ENCODE measurements around the gene SREBF2. TPM values are rescaled to one million over a fixed set of nuclear protein-coding genes. Genes with fewer than 3 reads are reported as not detected.

Gene SREBF2
- total RNA-seq, 4 donors from 2014 or later, result 26.3 to 63.5 (median 33.8) TPM

- ATAC-seq (ENCODE audit: low FRiP score) (no peak), DNase-seq (ENCODE audit: low spot score) (no peak)
- TF ChIP-seq CTCF (IDR thresholded peaks at IDR 0.05), result no peak
These were observed 67.9 kb downstream of the SREBF2 start for GRCh38 chr22:41900652-41901312.

GRCh38 chr22:41902016-41902415 is 69.1 kb downstream of the SREBF2 start:
- DNase-seq (ENCODE audit: low spot score), result no peak
- ATAC-seq (ENCODE audit: low FRiP score), result no peak
- TF ChIP-seq CTCF (IDR thresholded peaks at IDR 0.05), result no peak

GRCh38 chr22:41902932-41903421 is 70.1 kb downstream of the SREBF2 start:
- DNase-seq (ENCODE audit: low spot score) (no peak), ATAC-seq (ENCODE audit: low FRiP score) (no peak)
- TF ChIP-seq CTCF (IDR thresholded peaks at IDR 0.05), result no peak

- ATAC-seq (ENCODE audit: low FRiP score) (no peak), DNase-seq (ENCODE audit: low spot score) (no peak)
- no peak for TF ChIP-seq CTCF (IDR thresholded peaks at IDR 0.05)
These were observed 71.8 kb downstream of the SREBF2 start for GRCh38 chr22:41904450-41905410.

- no peak for TF ChIP-seq CTCF (IDR thresholded peaks at IDR 0.05)
- DNase-seq (ENCODE audit: low spot score), result no peak
- ATAC-seq (ENCODE audit: low FRiP score), result no peak
These were observed 72.7 kb downstream of the SREBF2 start for GRCh38 chr22:41905411-41906202.

- DNase-seq (ENCODE audit: low spot score) (no peak), ATAC-seq (ENCODE audit: low FRiP score) (no peak)
- TF ChIP-seq CTCF (IDR thresholded peaks at IDR 0.05), result no peak
These were observed 73.9 kb downstream of the SREBF2 start for GRCh38 chr22:41906822-41907221.

All from omental fat pad (tissue), 4 donors.